HUES64 (cell line): ENCODE data around the gene CNTRL.

Source experiments
- H3K27ac ChIP-seq: 2 replicates; pipeline ENCODE4 v1.7.0; 2013; ENCODE audit warnings: low read depth, low read length, inconsistent platforms
- H3K27me3 ChIP-seq: 2 replicates; pipeline ENCODE4 v1.6.1; 2013; ENCODE audit warnings: mild to moderate bottlenecking, low read length; ENCODE audit not compliant: insufficient read depth
- H3K36me3 ChIP-seq: 2 replicates; pipeline ENCODE4 v1.6.1; 2013; ENCODE audit warnings: mild to moderate bottlenecking, low read length; ENCODE audit not compliant: insufficient read depth
- H3K4me1 ChIP-seq: 2 replicates; pipeline ENCODE4 v1.6.1; 2013; ENCODE audit warnings: mild to moderate bottlenecking, low read length, moderate library complexity; ENCODE audit not compliant: insufficient read depth
- H3K4me3 ChIP-seq: 2 replicates; pipeline ENCODE4 v1.5.1; 2013; ENCODE audit warnings: mild to moderate bottlenecking, low read length, moderate library complexity
- H3K9ac ChIP-seq: 2 replicates; pipeline ENCODE4 v1.6.1; 2013; ENCODE audit warnings: mild to moderate bottlenecking, low read depth, low read length
- H3K9me3 ChIP-seq: 2 replicates; pipeline ENCODE4 v1.6.1; 2013; ENCODE audit warnings: low read depth, low read length; ENCODE audit not compliant: insufficient read depth
- WGBS: fragments of 150-250, 120-280 bp; methylation state at CpG from one replicate; pipeline ENCODE4 v1.1.7; 2013; ENCODE audit warnings: missing lambda C conversion rate; 5-methylcytosine and 5-hydroxymethylcytosine counted together

CNTRL gene

GRCh38 chr9:121182989-121183388 is 108.2 kb downstream of the CNTRL start:
- Histone ChIP-seq H3K27me3 (no peaks in the 10 kb centered on the region), H3K4me3 (no peak overlapping the region), H3K9ac (no peak overlapping the region), H3K36me3 (peaks cover 73% of the 10 kb centered on the region), H3K4me1 (no peaks in the 10 kb centered on the region), H3K9me3 (no peaks in the 10 kb centered on the region), H3K27ac (no peak overlapping the region)

DNA sequence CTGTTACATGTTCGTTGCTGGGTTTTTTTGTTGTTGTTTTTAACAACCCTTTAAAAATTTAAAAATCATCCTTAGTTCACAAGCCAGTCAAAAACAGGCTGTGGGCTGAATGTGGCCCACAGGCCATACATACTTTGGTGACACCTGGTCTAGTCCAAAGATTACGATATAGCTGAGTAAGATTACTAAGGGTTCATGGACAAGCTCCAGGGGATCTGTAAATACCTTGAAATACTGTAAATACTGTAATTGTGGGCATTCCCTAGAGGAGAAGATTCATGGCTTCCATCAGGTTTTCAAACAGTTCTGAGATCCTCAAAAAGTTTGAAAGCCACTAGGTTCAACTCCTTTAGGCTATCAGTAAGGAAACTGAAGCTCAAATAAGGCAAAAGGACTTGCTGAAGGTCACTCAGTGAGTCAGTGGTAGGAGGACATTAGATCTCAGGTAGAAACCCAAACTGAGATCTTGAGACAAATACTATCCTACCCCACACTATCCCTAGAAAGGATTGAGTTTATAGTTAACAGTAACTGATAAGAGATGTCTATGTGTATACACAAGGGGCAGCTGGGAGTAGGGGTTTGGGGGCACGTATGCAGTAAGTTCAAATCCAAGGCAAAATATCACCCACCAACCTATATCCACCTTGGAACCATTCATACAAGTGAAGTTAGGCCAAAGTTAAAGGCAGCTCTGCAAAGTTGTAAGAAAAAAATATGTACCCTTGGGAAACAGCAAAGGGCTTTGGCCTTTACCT is 109.1 kb downstream of the CNTRL start:
- Histone ChIP-seq H3K4me1 (no peaks in the 10 kb centered on the region), H3K36me3 (peaks cover 65% of the 10 kb centered on the region), H3K27ac (no peak overlapping the region), H3K4me3 (no peak overlapping the region), H3K27me3 (no peaks in the 10 kb centered on the region), H3K9me3 (no peaks in the 10 kb centered on the region), H3K9ac (no peak overlapping the region)
- WGBS: 84% methylated on average over 1 of the region's 3 CpGs

DNA sequence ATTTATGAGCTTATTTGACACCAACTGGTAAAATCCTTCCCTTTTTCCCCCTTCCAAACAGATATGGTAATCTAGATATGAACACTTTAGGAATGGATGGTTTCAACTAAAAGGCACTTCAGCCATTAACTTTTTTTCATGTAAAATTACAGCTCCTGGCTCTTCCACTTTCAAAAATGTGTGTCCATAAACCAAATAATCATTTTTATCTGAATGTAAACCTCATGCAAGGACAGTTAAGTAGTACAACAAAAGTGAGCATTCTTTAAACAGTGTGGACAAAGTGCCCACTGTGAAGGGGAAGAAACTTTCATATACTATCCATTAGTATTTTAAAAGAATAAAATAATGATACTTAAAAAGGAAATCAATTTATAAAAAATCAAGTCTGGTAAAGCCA is 109.7 kb downstream of the CNTRL start:
- no peak overlapping the region for H3K9ac ChIP-seq
- peaks cover 59% of the 10 kb centered on the region for H3K36me3 ChIP-seq
- H3K4me3 ChIP-seq: no peak overlapping the region
- H3K27ac ChIP-seq: no peak overlapping the region
- no peaks in the 10 kb centered on the region for H3K27me3 ChIP-seq
- H3K9me3 ChIP-seq: no peaks in the 10 kb centered on the region
- no peaks in the 10 kb centered on the region for H3K4me1 ChIP-seq

GRCh38 chr9:121185178-121185745 is 110.5 kb downstream of the CNTRL start:
- Histone ChIP-seq H3K9ac (no peak overlapping the region), H3K36me3 (peaks cover 51% of the 10 kb centered on the region), H3K27ac (no peak overlapping the region), H3K4me1 (no peaks in the 10 kb centered on the region), H3K9me3 (no peaks in the 10 kb centered on the region), H3K4me3 (no peak overlapping the region), H3K27me3 (no peaks in the 10 kb centered on the region)
- WGBS: 98% methylated on average over 2 of the region's 3 CpGs

DNA sequence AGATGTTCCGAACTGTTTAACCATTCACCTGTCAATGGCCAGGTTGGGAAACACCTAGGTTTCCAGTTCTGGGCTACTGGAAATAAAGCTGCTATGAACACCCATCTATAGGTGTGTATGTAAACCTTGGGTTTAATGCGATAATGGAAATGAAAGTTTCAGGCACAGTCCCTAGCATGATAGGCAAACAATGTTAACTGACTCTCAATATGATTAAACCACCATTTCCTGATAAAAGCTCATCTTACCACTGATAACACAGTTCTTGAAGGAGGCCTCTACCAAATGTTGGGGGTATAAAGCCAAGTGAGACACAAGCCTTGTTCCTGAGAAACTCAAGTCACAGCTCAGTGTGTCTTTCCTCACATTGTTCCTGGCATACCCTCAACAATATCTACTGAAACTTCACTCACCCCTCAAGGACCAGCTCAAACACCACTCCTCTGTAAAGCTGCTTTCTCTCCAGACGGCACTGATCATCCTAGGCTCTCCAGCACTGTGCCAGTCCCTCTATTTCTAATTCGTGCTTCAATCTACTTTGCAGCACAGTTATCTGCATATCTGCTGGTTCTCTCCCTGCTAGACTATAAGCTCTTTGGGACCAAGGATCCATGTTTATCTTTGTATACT is 111.1 kb downstream of the CNTRL start:
- no peak overlapping the region for H3K27ac ChIP-seq
- H3K27me3 ChIP-seq: no peaks in the 10 kb centered on the region
- no peaks in the 10 kb centered on the region for H3K9me3 ChIP-seq
- no peak overlapping the region for H3K4me3 ChIP-seq
- H3K9ac ChIP-seq: no peak overlapping the region
- WGBS: 95% methylated on average over 4 of the region's 4 CpGs
- no peaks in the 10 kb centered on the region for H3K4me1 ChIP-seq
- H3K36me3 ChIP-seq: peaks cover 45% of the 10 kb centered on the region

DNA sequence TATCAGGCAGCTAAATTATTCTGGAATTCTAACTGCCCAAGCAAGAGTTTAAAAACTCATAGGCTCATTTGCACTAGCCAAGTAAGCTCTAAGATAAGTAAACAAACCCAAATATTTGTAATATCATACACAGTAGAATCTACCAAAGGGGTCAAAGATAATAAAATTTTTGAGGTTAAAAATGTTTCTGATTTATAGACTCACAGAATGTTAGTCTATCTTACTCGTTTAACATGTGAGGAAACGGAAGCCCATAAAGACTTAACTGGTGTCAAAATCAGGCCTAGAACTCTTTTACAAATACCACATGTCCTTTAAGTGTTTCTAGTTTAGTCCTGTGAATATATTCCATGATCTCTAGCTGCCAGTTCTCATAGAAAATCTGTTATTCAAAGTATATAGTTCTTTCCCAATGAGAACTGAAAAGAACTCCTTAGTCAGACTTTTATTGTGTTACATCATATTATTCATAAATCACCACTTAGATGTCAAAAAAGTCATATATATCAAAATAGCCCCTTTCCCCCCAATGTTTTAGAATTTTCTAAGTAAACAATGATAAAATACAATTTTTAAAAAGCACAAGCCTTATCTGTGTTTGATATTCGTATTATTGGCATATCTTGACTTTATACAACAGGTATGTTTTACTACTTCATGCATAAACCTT is 113.0 kb downstream of the CNTRL start:
- 100% methylated on average over 2 of the region's 3 CpGs for WGBS
- H3K27ac ChIP-seq: no peak overlapping the region
- no peaks in the 10 kb centered on the region for H3K9me3 ChIP-seq
- H3K9ac ChIP-seq: no peak overlapping the region
- no peaks in the 10 kb centered on the region for H3K4me1 ChIP-seq
- H3K27me3 ChIP-seq: no peaks in the 10 kb centered on the region
- no peak overlapping the region for H3K4me3 ChIP-seq
- peaks cover 27% of the 10 kb centered on the region for H3K36me3 ChIP-seq

DNA sequence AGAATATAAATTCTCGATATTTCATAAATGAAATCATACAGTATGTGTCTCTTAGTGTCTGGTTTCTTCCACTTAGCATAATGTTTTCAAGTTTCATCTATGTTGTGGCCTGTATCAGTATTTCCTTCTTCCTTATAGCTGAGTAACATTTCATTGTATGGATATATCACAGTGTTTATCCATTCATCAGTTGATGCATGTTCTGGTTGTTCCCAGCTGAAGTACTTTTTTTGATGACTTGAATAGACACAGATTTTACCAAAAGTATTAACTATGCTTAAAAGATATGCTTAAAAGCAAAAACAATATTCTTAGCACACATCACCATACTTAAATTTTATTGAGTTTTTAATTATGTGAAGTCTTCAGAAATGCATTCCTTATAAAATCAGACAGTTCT is 114.3 kb downstream of the CNTRL start:
- 100% methylated on average over 1 of the region's 1 CpG for WGBS
- Histone ChIP-seq H3K4me3 (no peak overlapping the region), H3K27ac (no peak overlapping the region), H3K36me3 (peaks cover 21% of the 10 kb centered on the region), H3K4me1 (no peaks in the 10 kb centered on the region), H3K9me3 (no peaks in the 10 kb centered on the region), H3K9ac (no peak overlapping the region), H3K27me3 (no peaks in the 10 kb centered on the region)

DNA sequence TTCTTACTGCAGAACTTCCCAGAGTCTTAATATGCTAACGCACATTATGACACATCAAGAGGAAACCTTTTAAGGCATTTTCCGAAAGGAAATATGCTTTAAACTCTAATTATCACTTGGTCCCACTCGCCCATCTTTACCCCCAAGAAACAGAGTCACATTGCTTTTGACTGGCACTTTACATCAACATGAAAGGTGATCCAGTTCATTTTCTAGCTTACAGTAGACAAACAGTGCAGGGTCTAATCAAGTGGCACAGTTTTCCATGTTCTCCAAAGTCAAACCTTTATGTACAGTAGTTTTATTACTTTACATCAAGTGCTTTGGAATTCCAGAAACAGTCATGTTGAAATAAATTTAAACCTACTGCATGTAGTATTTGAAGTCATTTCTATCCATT is 114.9 kb downstream of the CNTRL start:
- no peak overlapping the region for H3K9ac ChIP-seq
- 92% methylated on average over 3 of the region's 3 CpGs for WGBS
- no peaks in the 10 kb centered on the region for H3K27me3 ChIP-seq
- H3K27ac ChIP-seq: no peak overlapping the region
- H3K36me3 ChIP-seq: peaks cover 21% of the 10 kb centered on the region
- H3K9me3 ChIP-seq: no peaks in the 10 kb centered on the region
- no peak overlapping the region for H3K4me3 ChIP-seq
- no peaks in the 10 kb centered on the region; the same call in 1 of the 2 replicates for H3K4me1 ChIP-seq

- peaks cover 13% of the 10 kb centered on the region for H3K36me3 ChIP-seq
- 93% methylated on average over 2 of the region's 2 CpGs for WGBS
- peaks cover 8% of the 10 kb centered on the region for H3K4me1 ChIP-seq
- H3K27me3 ChIP-seq: no peaks in the 10 kb centered on the region
- H3K4me3 ChIP-seq: no peak overlapping the region
- H3K9me3 ChIP-seq: no peaks in the 10 kb centered on the region
- no peak overlapping the region for H3K27ac ChIP-seq
- H3K9ac ChIP-seq: no peak overlapping the region
These were observed 116.5 kb downstream of the CNTRL start for GRCh38 chr9:121191235-121191634.

GRCh38 chr9:121192518-121192917 is 117.8 kb downstream of the CNTRL start:
- peaks cover 12% of the 10 kb centered on the region for H3K4me1 ChIP-seq
- H3K27ac ChIP-seq: no peak overlapping the region
- 0 out of 2 replicates have a peak, but pooled peaks cover 3% of the 10 kb centered on the region for H3K36me3 ChIP-seq
- no peaks in the 10 kb centered on the region for H3K9me3 ChIP-seq
- 50% methylated on average over 1 of the region's 1 CpG for WGBS
- H3K9ac ChIP-seq: no peak overlapping the region
- no peaks in the 10 kb centered on the region for H3K27me3 ChIP-seq
- no peak overlapping the region for H3K4me3 ChIP-seq

GRCh38 chr9:121192959-121193640 is 118.3 kb downstream of the CNTRL start:
- no CpG with 5 or more reads among the region's 1 CpG for WGBS
- H3K36me3 ChIP-seq: no peaks in the 10 kb centered on the region
- H3K9me3 ChIP-seq: no peaks in the 10 kb centered on the region
- H3K9ac ChIP-seq: no peak overlapping the region
- H3K27me3 ChIP-seq: no peaks in the 10 kb centered on the region
- no peak overlapping the region for H3K4me3 ChIP-seq
- peaks cover 12% of the 10 kb centered on the region for H3K4me1 ChIP-seq
- no peak overlapping the region for H3K27ac ChIP-seq
